ENCODE results near the gene ELF3.
A peak's percentile ranks its signal among the peaks of the same experiment; 100 is the strongest.

The ELF3 gene

GRCh38 chr1:202029727-202030126, 19.3 kb downstream of the ELF3 start:
- H3K27ac ChIP-seq = no peak overlapping the region
- TF ChIP-seq ZFX (IDR thresholded peaks at IDR 0.05) (no peak), CTCF (conservative IDR thresholded peaks at IDR 0.05) (no peak)

DNA sequence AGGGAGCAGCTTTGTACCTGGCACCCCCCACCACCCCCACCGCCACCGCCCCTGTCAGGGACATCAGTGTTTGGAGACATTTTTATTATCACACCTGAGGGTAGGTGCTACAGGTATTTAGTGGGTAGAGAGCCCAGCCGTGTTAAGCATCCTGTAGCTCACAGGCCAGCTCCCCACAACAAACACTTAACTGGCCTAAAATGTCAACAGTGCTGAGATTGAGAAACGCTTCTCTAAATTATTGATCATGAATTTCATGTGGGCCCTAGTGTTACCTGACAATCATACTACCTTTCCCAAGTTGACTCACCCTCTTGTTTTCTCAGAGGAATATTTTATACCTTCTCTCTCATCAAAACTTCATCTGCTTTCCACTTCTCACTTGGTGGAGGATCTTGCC, 21.4 kb downstream of the ELF3 start:
- H3K27ac ChIP-seq = no peak overlapping the region
- TF ChIP-seq CTCF (conservative IDR thresholded peaks at IDR 0.05) = no peak
- TF ChIP-seq ZFX (IDR thresholded peaks at IDR 0.05) = no peak

GRCh38 chr1:202034149-202034682, 23.8 kb downstream of the ELF3 start:
- peak overlapping the region; percentile 51 for H3K27ac ChIP-seq
- TF ChIP-seq ZFX (IDR thresholded peaks at IDR 0.05) (no peak), CTCF (conservative IDR thresholded peaks at IDR 0.05) (no peak)

GRCh38 chr1:202034683-202035462, 24.5 kb downstream of the ELF3 start:
- H3K27ac ChIP-seq = peak overlapping the region; percentile 51
- TF ChIP-seq ZFX (IDR thresholded peaks at IDR 0.05) = no peak
- no peak for TF ChIP-seq CTCF (conservative IDR thresholded peaks at IDR 0.05)

DNA sequence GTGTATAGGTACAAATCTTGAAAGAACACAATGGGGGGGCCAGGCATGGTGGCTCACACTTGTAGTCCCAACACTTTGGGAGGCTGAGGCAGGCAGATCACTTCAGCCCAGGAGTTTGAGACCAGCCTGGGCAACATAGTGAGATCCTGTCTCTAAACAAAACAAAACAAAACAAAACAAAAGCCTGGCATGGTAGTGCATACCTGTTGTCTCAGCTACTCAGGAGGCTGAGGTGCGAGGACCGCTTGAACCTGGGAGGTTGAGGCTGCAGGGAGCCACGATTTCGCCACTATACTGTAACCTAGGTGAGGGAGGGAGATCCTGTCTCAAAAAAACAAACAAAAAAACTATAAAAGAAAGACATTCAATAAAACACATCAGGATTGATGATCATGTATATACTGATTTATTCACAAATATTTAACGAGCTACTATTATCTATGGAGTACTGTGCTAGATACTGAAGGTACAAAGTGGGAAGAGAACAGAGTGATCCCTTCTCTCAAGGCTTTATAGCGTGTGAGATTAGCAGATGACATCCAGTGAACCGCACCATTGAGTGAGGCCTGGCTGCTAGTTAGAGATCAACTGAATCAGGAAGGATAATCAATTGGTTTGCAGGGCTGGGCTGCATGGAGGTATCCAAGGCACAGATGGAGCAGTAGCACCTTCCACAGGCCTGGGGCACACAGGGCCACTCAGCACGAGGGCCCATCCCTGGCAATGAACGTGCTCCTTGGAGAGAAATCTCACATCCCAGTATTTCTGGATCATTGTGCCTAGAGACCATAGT, 26.4 kb downstream of the ELF3 start:
- no peak for TF ChIP-seq CTCF (conservative IDR thresholded peaks at IDR 0.05)
- no peak overlapping the region for H3K27ac ChIP-seq

- TF ChIP-seq CTCF (conservative IDR thresholded peaks at IDR 0.05) (no peak), ZFX (IDR thresholded peaks at IDR 0.05) (no peak)
- no peak overlapping the region for H3K27ac ChIP-seq
Measured at GRCh38 chr1:202037706-202038296, 27.4 kb downstream of the ELF3 start.
